ENCODE data around the gene CDH15.
"Not testable (repeated sequence)": the region's sequence is repeated elsewhere in the genome, so short reads cannot be mapped to it uniquely, and the experiment has no call there.

CDH15 gene

DNA sequence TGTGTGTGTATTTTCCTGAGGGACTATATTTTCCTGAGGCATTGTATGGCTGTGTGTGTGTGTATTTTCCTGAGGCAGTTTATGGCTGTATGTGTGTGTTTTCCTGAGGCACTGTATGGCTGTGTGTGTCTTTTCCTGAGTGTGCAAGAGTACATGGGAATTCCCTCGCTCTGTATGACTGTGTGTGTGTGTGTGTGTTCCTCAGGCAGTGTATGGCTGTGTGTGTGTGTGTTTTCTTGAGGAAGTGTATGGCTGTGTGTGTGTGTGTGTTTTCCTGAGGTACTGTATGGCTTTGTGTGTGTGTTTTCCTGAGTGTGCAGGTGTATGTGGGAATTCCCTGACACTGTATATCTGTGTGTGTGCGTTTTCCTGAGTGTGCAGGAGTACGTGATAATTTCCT, 50.1 kb downstream of the CDH15 start:
- H3K4me1 ChIP-seq (ENCODE audit: insufficient read depth, low read length) = peaks cover 4% of the 10 kb centered on the region; the same call in 1 of the 2 replicates
- H3K9me3 ChIP-seq (ENCODE audit: insufficient read depth, low read depth, low read length) = peaks cover 2% of the 10 kb centered on the region
- no peaks in the 10 kb centered on the region for H3K27me3 ChIP-seq (ENCODE audit: insufficient read depth, low read length)
- H3K27ac ChIP-seq (ENCODE audit: low read length) = no peak overlapping the region
- H3K9ac ChIP-seq (ENCODE audit: low read depth, low read length) = no peak overlapping the region
- H3K4me3 ChIP-seq (ENCODE audit: low read length) = no peak overlapping the region
- H3K36me3 ChIP-seq (ENCODE audit: insufficient read depth, low read depth, low read length) = peaks cover 50% of the 10 kb centered on the region

DNA sequence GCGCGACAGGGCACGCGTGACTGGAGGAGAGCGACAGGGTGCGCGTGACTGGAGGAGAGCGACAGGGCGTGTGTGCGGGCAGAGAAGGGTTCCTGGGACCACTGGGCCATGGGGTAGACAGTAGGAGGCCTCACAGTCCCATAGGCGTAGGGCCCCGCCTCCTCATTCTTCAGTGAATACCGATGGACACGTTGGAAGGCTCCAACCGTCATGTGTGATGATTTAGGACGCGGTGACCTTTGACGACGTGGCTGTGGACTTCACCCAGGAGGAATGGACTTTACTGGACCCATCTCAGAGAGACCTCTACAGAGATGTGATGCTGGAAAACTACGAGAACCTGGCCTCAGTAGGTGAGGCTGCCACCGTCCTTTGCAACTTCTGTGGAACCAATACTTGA, 51.4 kb downstream of the CDH15 start:
- Histone ChIP-seq H3K4me1 (ENCODE audit: insufficient read depth, low read length) (no peaks in the 10 kb centered on the region), H3K27ac (ENCODE audit: low read length) (no peak overlapping the region), H3K27me3 (ENCODE audit: insufficient read depth, low read length) (no peaks in the 10 kb centered on the region), H3K4me3 (ENCODE audit: low read length) (no peak overlapping the region), H3K9ac (ENCODE audit: low read depth, low read length) (no peak overlapping the region), H3K36me3 (ENCODE audit: insufficient read depth, low read depth, low read length) (peaks cover 64% of the 10 kb centered on the region), H3K9me3 (ENCODE audit: insufficient read depth, low read depth, low read length) (peaks cover 16% of the 10 kb centered on the region)

DNA sequence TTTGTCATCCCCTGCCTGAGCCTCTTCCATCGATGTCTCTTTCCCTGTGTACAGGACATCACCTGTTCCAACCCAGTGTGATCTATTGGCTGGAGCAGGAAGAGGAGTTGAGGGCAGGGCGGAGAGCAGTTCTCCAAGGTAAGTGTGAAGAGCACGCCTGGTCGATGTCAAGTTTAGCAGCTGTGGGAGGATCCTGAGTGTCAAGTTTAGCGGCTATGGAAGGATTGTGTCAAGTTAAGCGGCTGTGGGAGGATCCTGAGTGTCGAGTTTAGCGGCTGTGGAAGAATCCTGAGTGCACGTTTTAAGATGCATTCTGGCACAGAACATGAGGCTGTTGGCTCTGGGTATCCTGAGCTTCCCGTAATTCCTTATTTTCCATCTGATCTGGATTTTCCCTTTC, 53.1 kb downstream of the CDH15 start:
- no peaks in the 10 kb centered on the region for H3K27me3 ChIP-seq (ENCODE audit: insufficient read depth, low read length)
- no peak overlapping the region for H3K9ac ChIP-seq (ENCODE audit: low read depth, low read length)
- H3K9me3 ChIP-seq (ENCODE audit: insufficient read depth, low read depth, low read length) = peaks cover 28% of the 10 kb centered on the region
- no peak overlapping the region for H3K4me3 ChIP-seq (ENCODE audit: low read length)
- peaks cover 79% of the 10 kb centered on the region for H3K36me3 ChIP-seq (ENCODE audit: insufficient read depth, low read depth, low read length)
- no peak overlapping the region for H3K27ac ChIP-seq (ENCODE audit: low read length)
- H3K4me1 ChIP-seq (ENCODE audit: insufficient read depth, low read length) = no peaks in the 10 kb centered on the region

DNA sequence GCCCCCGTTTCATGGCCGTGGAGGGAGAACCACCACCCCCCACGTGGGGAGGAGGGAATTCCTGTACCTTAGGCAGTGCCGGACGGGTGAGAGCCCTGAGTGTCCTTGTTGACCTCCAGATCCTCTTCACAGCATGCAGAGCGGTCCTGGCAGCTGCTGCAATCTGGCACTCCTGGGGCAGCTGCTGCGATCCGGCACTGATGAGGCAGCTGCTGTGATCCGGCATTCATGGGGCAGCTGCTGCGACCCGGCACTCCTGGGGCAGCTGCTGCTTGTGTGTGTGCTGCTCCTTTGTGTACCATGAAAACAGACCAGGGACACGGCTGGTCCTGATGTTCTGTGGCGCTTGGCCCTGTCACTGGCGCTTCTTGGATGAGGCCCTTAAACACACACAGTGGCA, 58.7 kb downstream of the CDH15 start:
- Histone ChIP-seq H3K4me3 (ENCODE audit: low read length) (no peak overlapping the region), H3K27me3 (ENCODE audit: insufficient read depth, low read length) (no peaks in the 10 kb centered on the region), H3K36me3 (ENCODE audit: insufficient read depth, low read depth, low read length) (peaks cover 91% of the 10 kb centered on the region), H3K9ac (ENCODE audit: low read depth, low read length) (no peak overlapping the region), H3K27ac (ENCODE audit: low read length) (no peak overlapping the region), H3K9me3 (ENCODE audit: insufficient read depth, low read depth, low read length) (peaks cover 70% of the 10 kb centered on the region), H3K4me1 (ENCODE audit: insufficient read depth, low read length) (no peaks in the 10 kb centered on the region)

DNA sequence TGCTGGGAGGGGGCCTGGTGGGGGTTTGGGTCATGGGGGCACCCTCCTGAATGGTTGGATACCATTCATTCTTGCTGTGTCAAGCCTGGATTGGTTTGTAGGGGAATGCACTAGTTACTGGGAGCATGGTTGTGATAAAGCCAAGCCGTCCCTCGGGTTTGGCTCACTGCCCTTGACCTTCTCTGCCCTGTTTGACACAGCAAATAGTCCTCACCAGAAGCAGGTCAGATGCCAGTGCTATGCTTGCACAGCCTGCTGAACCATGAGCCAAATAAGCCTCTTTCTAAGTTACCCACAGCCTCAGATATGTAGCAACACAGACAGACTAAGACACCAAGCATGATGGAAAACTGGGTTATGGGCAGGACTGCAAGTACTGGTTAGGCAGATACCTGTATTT, 60.6 kb downstream of the CDH15 start:
- H3K36me3 ChIP-seq (ENCODE audit: insufficient read depth, low read depth, low read length) = peaks cover 77% of the 10 kb centered on the region
- H3K4me1 ChIP-seq (ENCODE audit: insufficient read depth, low read length) = no peaks in the 10 kb centered on the region
- H3K9ac ChIP-seq (ENCODE audit: low read depth, low read length) = no peak overlapping the region
- no peak overlapping the region for H3K27ac ChIP-seq (ENCODE audit: low read length)
- peaks cover 67% of the 10 kb centered on the region for H3K9me3 ChIP-seq (ENCODE audit: insufficient read depth, low read depth, low read length)
- H3K4me3 ChIP-seq (ENCODE audit: low read length) = no peak overlapping the region
- no peaks in the 10 kb centered on the region for H3K27me3 ChIP-seq (ENCODE audit: insufficient read depth, low read length)

DNA sequence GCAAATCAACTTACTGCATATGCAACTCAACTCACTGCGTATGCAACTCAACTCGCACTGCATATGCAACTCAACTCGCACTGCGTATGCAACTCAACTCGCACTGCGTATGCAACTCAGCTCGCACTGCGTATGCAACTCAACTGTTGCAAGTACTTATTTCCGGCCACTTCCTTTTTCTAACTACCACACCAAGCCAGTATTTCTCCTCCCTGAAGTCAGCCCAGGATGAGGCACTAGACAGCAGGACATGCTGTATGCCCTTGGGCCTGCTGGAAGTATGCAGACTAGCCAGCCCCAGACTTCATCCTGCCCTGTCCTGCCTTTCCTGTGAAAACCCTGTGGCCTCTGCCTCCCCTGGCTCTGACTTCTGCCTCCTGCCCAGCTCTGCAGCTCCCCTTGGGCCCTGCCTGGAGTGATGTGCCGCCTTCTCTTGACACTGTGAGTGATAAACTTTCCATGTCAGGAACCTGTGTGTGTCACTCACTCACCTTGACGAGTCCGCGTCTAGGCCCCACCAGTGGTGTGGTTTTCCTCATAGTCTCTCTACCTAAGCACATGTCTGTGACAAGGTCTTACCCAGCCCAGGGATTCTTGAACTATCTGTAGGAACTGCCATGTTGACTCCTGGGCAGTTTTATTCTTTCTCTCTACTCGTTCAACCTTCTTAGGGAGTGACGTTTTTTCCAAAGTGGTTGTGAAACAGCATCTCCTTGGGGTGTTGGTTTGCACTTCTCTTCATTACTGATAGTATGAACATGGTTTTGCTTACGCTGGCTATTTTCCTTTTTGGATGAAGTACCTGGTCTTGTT, 62.3 kb downstream of the CDH15 start:
- peaks cover 59% of the 10 kb centered on the region for H3K36me3 ChIP-seq (ENCODE audit: insufficient read depth, low read depth, low read length)
- H3K9me3 ChIP-seq (ENCODE audit: insufficient read depth, low read depth, low read length) = peaks cover 49% of the 10 kb centered on the region
- H3K4me1 ChIP-seq (ENCODE audit: insufficient read depth, low read length) = no peaks in the 10 kb centered on the region
- no peak overlapping the region for H3K9ac ChIP-seq (ENCODE audit: low read depth, low read length)
- H3K27me3 ChIP-seq (ENCODE audit: insufficient read depth, low read length) = no peaks in the 10 kb centered on the region
- no peak overlapping the region for H3K27ac ChIP-seq (ENCODE audit: low read length)
- H3K4me3 ChIP-seq (ENCODE audit: low read length) = no peak overlapping the region

DNA sequence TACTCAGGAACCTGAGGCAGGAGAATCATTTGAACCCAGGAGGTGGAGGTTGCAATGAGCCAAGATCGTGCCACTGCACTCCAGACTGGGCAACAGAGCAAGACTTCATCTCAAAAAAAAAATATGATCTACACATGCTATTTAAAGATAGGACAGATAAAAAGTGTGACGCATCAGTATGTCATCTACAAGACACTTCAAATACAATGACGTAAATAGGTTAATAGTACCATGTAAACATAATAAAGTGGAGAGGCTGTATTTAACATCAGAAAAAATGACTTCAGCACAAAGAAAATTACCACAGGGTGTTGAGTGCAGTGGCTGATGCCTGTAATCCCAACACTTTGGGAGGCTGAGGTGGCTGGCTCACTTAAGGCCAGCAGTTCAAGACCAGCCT, 66.2 kb downstream of the CDH15 start:
- peaks cover 24% of the 10 kb centered on the region for H3K36me3 ChIP-seq (ENCODE audit: insufficient read depth, low read depth, low read length)
- no peaks in the 10 kb centered on the region for H3K4me1 ChIP-seq (ENCODE audit: insufficient read depth, low read length)
- H3K27ac ChIP-seq (ENCODE audit: low read length) = no peak overlapping the region
- no peaks in the 10 kb centered on the region for H3K27me3 ChIP-seq (ENCODE audit: insufficient read depth, low read length)
- H3K4me3 ChIP-seq (ENCODE audit: low read length) = no peak overlapping the region
- H3K9ac ChIP-seq (ENCODE audit: low read depth, low read length) = no peak overlapping the region
- peaks cover 24% of the 10 kb centered on the region; the same call in 1 of the 2 replicates for H3K9me3 ChIP-seq (ENCODE audit: insufficient read depth, low read depth, low read length)

DNA sequence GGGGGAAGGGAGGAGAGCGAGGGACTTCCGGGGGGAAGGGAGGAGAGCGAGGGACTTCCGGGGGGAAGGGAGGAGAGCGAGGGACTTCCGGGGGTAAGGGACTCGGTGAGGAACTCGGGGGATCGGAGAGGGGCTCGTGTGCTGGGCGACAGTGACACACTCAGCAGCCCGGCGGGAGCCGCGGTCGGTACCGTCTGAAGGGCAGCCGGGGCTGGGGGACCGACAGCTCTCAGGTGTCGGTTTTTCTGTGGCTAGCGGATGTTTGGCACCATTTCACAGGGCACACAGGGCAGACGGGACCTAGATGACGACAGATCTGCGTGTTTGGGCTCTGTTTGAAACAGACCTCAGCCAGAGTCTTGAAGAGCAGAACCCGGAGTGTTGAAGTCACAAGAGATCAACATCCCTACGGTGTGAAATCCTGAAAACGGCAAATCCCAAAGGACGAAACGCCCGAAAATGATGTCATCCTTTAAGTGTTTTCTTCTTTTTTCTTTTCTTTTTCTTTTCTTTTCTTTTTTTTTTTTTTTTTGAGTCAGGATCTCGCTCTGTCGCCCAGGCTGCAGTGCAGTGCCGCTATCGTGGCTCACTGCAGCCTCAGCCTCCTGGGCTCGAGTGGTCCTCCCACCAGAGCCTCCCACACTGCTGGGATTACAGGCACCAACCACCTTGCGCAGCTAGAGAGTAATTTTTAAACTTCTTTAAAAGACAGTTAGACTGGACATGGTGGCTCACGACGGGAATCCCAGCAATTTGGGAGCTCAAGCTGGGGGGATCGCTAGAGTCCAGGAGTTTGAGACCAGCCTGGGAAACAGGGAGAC, 69.8 kb downstream of the CDH15 start:
- H3K4me1 ChIP-seq (ENCODE audit: insufficient read depth, low read length) = no peaks in the 10 kb centered on the region
- no peaks in the 10 kb centered on the region for H3K36me3 ChIP-seq (ENCODE audit: insufficient read depth, low read depth, low read length)
- H3K27me3 ChIP-seq (ENCODE audit: insufficient read depth, low read length) = peaks cover 5% of the 10 kb centered on the region; the same call in 1 of the 2 replicates
- no peaks in the 10 kb centered on the region for H3K9me3 ChIP-seq (ENCODE audit: insufficient read depth, low read depth, low read length)
- peak overlapping the region; percentile 99 for H3K4me3 ChIP-seq (ENCODE audit: low read length)
- peak overlapping the region; percentile 96 for H3K9ac ChIP-seq (ENCODE audit: low read depth, low read length)
- peak overlapping the region; percentile 65 for H3K27ac ChIP-seq (ENCODE audit: low read length)

DNA sequence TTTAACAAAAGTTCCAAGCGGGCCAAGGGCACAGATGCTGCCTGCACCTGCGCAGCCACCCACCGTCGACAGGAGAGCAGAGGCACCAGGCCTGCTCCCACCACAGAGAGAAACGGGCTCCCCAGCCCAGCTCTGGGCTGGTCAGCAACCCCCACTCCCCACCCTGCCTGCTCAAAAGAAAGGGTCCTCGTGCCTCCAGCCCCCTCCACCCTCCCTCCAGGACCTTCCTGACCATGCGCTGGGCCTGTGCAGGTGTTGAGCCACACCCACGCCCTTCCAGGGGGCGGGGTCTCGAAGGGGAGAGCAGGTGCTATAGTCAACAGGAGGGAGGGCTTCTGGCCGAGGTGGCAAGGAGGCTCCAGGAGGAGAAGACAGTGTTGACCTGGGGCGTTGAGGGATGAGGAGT, 71.2 kb downstream of the CDH15 start:
- H3K9ac ChIP-seq (ENCODE audit: low read depth, low read length) = no peak overlapping the region

DNA sequence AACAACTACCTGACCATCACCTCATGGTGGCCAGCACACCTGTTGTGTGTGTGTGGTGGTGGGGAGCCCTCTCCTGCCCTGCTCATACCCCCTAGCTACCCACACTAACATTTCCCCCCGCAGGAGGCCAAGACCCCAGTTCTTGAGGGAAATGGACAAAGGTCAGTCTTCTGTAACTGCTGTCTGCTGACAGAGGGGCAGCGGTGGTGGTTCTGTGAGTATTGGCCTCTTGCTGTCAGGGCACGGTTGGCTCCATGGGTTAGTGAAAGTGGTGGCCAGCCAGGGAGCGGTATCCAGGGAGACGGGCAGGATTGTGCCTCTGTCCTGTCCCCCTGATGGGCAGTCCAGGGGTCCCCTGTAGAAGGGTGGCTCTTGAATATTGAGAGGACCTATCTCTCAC, 72.1 kb downstream of the CDH15 start:
- Histone ChIP-seq H3K27me3 (ENCODE audit: insufficient read depth, low read length) (peaks cover 20% of the 10 kb centered on the region), H3K9me3 (ENCODE audit: insufficient read depth, low read depth, low read length) (no peaks in the 10 kb centered on the region), H3K4me3 (ENCODE audit: low read length) (no peak overlapping the region), H3K36me3 (ENCODE audit: insufficient read depth, low read depth, low read length) (no peaks in the 10 kb centered on the region), H3K9ac (ENCODE audit: low read depth, low read length) (no peak overlapping the region), H3K4me1 (ENCODE audit: insufficient read depth, low read length) (no peaks in the 10 kb centered on the region), H3K27ac (ENCODE audit: low read length) (no peak overlapping the region)

More for the DNA sequence above, 71.2 kb downstream of the CDH15 start:
- H3K4me3 ChIP-seq (ENCODE audit: low read length) = no peak overlapping the region
- H3K27me3 ChIP-seq (ENCODE audit: insufficient read depth, low read length) = peaks cover 12% of the 10 kb centered on the region
- no peaks in the 10 kb centered on the region for H3K9me3 ChIP-seq (ENCODE audit: insufficient read depth, low read depth, low read length)
- no peak overlapping the region for H3K27ac ChIP-seq (ENCODE audit: low read length)
- no peaks in the 10 kb centered on the region for H3K36me3 ChIP-seq (ENCODE audit: insufficient read depth, low read depth, low read length)
- no peaks in the 10 kb centered on the region for H3K4me1 ChIP-seq (ENCODE audit: insufficient read depth, low read length)

DNA sequence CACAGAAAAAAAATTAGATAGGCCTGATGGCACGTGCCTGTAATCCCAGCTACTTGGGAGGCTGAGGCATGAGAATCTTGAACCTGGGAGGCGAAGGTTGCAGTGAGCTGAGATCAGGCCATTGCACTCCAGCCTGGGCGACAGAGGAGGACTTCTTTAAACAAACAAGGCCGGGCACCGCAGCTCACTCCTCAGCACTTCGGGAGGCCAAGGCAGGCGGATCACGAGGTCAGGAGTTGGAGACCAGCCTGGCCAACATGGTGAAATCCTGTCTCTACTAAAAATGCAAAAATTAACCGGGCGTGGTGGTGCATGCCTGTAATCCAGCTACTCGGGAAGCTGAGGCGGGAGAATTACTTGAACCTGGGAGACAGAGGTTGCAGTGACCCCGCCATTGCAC, 72.7 kb downstream of the CDH15 start:
- H3K27me3 ChIP-seq (ENCODE audit: insufficient read depth, low read length) = peaks cover 24% of the 10 kb centered on the region
- H3K4me3 ChIP-seq (ENCODE audit: low read length); H3K4me1 ChIP-seq (ENCODE audit: insufficient read depth, low read length); H3K36me3 ChIP-seq (ENCODE audit: insufficient read depth, low read depth, low read length); H3K9me3 ChIP-seq (ENCODE audit: insufficient read depth, low read depth, low read length); H3K27ac ChIP-seq (ENCODE audit: low read length); H3K9ac ChIP-seq (ENCODE audit: low read depth, low read length): not testable (repeated sequence)

DNA sequence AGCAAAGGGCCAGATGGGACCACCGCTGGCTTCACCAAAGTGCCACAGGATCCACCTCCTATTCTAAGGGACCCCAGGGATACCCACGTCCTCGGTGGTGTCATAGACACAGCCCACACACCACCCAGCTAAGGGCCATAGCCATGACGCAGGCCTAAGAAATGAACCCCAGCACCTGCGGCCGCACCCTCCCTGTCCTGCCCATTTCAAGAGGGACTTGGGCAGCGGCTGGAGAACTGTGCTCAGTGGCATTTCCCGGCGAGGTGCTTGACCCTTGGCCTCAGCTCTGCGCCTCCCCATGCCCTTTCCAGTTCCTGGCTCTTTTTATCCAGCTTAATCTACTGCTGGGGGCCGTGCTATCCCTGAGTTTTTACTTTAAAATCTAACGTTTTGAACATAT, 73.2 kb downstream of the CDH15 start:
- Histone ChIP-seq H3K9ac (ENCODE audit: low read depth, low read length) (no peak overlapping the region), H3K9me3 (ENCODE audit: insufficient read depth, low read depth, low read length) (no peaks in the 10 kb centered on the region), H3K36me3 (ENCODE audit: insufficient read depth, low read depth, low read length) (no peaks in the 10 kb centered on the region), H3K4me3 (ENCODE audit: low read length) (no peak overlapping the region), H3K27me3 (ENCODE audit: insufficient read depth, low read length) (peaks cover 24% of the 10 kb centered on the region), H3K27ac (ENCODE audit: low read length) (no peak overlapping the region), H3K4me1 (ENCODE audit: insufficient read depth, low read length) (no peaks in the 10 kb centered on the region)

Data from iPS-20b (cell line).